ENCODE measurements around the gene LSM4. TPM values are rescaled to one million over a fixed set of nuclear protein-coding genes. Genes with fewer than 3 reads are reported as not detected.

Gene LSM4
- total and polyA plus RNA-seq, 2 of the 13 experiments (the other 11 are each of a cell fraction or from before 2014, with no cell fraction given): 65.8 to 166 TPM

GRCh38 chr19:18368504-18369222, 45.8 kb upstream of the LSM4 start (continued):
- no peak for TF ChIP-seq ZBTB14 (CRISPR knock-in tag; IDR thresholded peaks at IDR 0.05)
- no peak for TF ChIP-seq KDM2A (CRISPR knock-in tag; IDR thresholded peaks at IDR 0.05; ENCODE audit: borderline replicate concordance, low read depth)
- no peak for TF ChIP-seq ZNF776 (CRISPR knock-in tag; IDR thresholded peaks at IDR 0.05)
- TF ChIP-seq RXRA (CRISPR knock-in tag; IDR thresholded peaks at IDR 0.05): peak; percentile 79; the same call in 1 of the 2 replicates
- TF ChIP-seq KMT2A (CRISPR knock-in tag; IDR thresholded peaks at IDR 0.05): no peak
- TF ChIP-seq NR2C2 (CRISPR knock-in tag; IDR thresholded peaks at IDR 0.05; ENCODE audit: borderline replicate concordance): peak; percentile 65
- no peak for TF ChIP-seq ZNF749 (CRISPR knock-in tag; IDR thresholded peaks at IDR 0.05; ENCODE audit: borderline replicate concordance)
- TF ChIP-seq HDAC1 (CRISPR knock-in tag; IDR thresholded peaks at IDR 0.05): no peak
- TF ChIP-seq ZNF740 (CRISPR knock-in tag; IDR thresholded peaks at IDR 0.05): no peak
- no peak for TF ChIP-seq RFX1 (IDR thresholded peaks at IDR 0.05)
- 0 out of 2 replicates have a peak, but pooled peaks have one; percentile 63 for TF ChIP-seq HNRNPL (IDR thresholded peaks at IDR 0.05; ENCODE audit: low read depth, low read length)
- TF ChIP-seq TBX3 (IDR thresholded peaks at IDR 0.05; ENCODE audit: borderline replicate concordance): no peak

GRCh38 chr19:18366021-18366435, 43.2 kb upstream of the LSM4 start:
- peak overlapping the region; percentile 49 for H3K9ac ChIP-seq (ENCODE audit: insufficient read depth, low read depth, low read length)
- intact Hi-C loops (cut with micrococcal nuclease; ENCODE audit: unreplicated experiment): no loop called here
- H3K4me2 ChIP-seq (ENCODE audit: low read depth, low read length): no peak overlapping the region

More at GRCh38 chr19:18366021-18366435, 43.2 kb upstream of the LSM4 start:
- no peaks in the 10 kb centered on the region for H3K9me3 ChIP-seq (ENCODE audit: low read length)
- peaks cover 8 to 33% of the 10 kb centered on the region in 2 experiments; a peak in 4 of 5 replicates for H3K36me3 ChIP-seq (replicated peaks in 1 of 2; ENCODE audit: control insufficient read depth in 1 of 2, insufficient read depth in 2 of 2, low read length in 2 of 2)
- no peaks in the 10 kb centered on the region for H3K27me3 ChIP-seq (ENCODE audit: control insufficient read depth in 1 of 2, insufficient read depth in 2 of 2, low read length in 2 of 2)
- H2AFZ ChIP-seq (ENCODE audit: low read length): no peak overlapping the region
- peaks cover 5% of the 10 kb centered on the region for H3K79me2 ChIP-seq (ENCODE audit: insufficient read depth, low read length)
- no peaks in the 10 kb centered on the region for H4K20me1 ChIP-seq (ENCODE audit: insufficient read depth, low read length)
- no TSS peak for BruUV-seq (replicated peaks)
- POLR2A ChIA-PET: interaction anchor here (0.9 to 17.4 kb wide), 4 partner anchors 8 to 85 kb away, joined by 3 to 514 read pairs (median 35); partner anchors contain the start of genes GDF15 and JUND
- in situ Hi-C loops (cut with HindIII; ENCODE audit: extremely low pct_ligation_motif_present, low pct_unique_long_range_greater_than_20kb): no loop called here
- no peak overlapping the region for H3K4me3 ChIP-seq (replicated peaks in 1 of 3; ENCODE audit: insufficient read depth in 1 of 3, low read depth in 2 of 3, low read length in 3 of 3)
- ATAC-seq (no peak), DNase-seq (ENCODE audit: low spot score) (no peak), FAIRE-seq (no peak)
- peaks cover 80% of the 10 kb centered on the region for H3K4me1 ChIP-seq (ENCODE audit: insufficient read depth, low read length)
- peak overlapping the region; percentile 90 for H3K27ac ChIP-seq (ENCODE audit: extremely low read length, insufficient read depth, low read length)
- 88% methylated on average over 2 of the region's 2 CpGs for WGBS (ENCODE audit: low lambda C conversion rate)
- CTCF ChIA-PET (ENCODE audit: low intra/inter-chr PET ratio, low total read pairs): no interaction called here
- TF ChIP-seq BRD4 (CRISPR knock-in tag; IDR thresholded peaks at IDR 0.05): no peak
- TF ChIP-seq POLR2G (IDR thresholded peaks at IDR 0.05; ENCODE audit: low read depth, low read length): 0 out of 2 replicates have a peak, but pooled peaks have one; percentile 15
- no peak for TF ChIP-seq ZNF629 (CRISPR knock-in tag; conservative IDR thresholded peaks at IDR 0.05)
